Posterior cingulate gyrus (tissue), 11 donors: ENCODE results near the gene STARD10.

Source experiments
- DNase-seq, 10 donors: peaks; one replicate each; pipeline versions ENCODE4 v3.0.0 to v3.0.0-alpha.2; 2020 to 2021; ENCODE audit warnings: mixed read lengths in 3 of 10
- intact Hi-C: fragments of 100-400 bp; cut with DNase I; formaldehyde crosslinking; loops from one replicate; pipeline ENCODE4 v1.15.1; 2023

STARD10 gene

DNA sequence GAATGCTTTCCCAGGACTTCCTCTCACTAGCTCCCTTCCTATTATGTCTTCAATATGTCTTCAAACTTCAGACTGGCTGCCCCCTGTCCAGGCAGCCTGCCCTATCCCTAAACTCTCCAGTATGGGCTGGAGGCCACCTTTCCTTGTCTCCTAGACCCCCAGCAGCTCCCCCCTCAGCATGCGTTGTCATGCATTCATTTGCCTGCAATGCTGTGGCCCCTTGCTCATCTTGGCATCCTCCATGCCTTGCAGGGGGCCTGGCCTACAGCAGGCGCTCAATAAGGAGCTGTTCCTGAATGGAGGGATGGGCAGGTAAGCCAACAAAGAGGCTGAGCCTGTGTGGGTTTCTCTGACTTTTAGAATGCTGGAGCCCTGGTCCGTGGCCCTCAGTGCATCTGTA, 25.3 kb downstream of the STARD10 start:
- intact Hi-C loops = no loop called here
- DNase-seq = no peak

- DNase-seq = no peak
- intact Hi-C loops = no loop called here
Observed at GRCh38 chr11:72767203-72768062, 26.4 kb downstream of the STARD10 start.

- no peak for DNase-seq
- intact Hi-C loops = no loop called here
Observed at GRCh38 chr11:72766152-72766902, 27.5 kb downstream of the STARD10 start.

- intact Hi-C loops = no loop called here
- no peak for DNase-seq
Observed at GRCh38 chr11:72764503-72764902, 29.3 kb downstream of the STARD10 start.

DNA sequence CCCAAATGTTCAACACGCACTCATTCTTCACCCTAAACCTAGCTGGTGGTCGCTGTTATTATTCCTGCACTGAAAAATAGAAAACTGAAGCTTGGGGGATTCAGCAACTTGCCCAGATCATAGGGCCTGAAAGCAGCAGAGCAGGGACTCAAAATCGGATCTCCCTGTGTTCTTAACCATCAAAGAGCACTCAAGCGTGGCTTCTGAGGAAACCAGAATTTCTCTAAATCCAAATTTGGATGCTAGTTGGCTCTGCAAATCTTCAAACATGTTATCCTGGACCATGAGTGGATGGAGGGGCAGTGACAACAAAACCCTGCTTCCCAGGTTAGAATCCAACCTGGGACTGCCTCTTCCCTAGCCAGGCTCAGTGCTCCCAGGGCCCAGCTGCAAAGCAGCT, 30.0 kb downstream of the STARD10 start:
- intact Hi-C loops = no loop called here
- no peak for DNase-seq

GRCh38 chr11:72762641-72763304, 31.1 kb downstream of the STARD10 start:
- DNase-seq = no peak
- intact Hi-C loops = no loop called here

- intact Hi-C loops = no loop called here
- no peak for DNase-seq
Observed at GRCh38 chr11:72760539-72761405, 33.1 kb downstream of the STARD10 start.

- intact Hi-C loops = no loop called here
- no peak for DNase-seq
Observed at GRCh38 chr11:72759468-72759985, 34.3 kb downstream of the STARD10 start.

GRCh38 chr11:72758690-72759389, 35.0 kb downstream of the STARD10 start:
- intact Hi-C loops = no loop called here
- DNase-seq = no peak

- intact Hi-C loops = no loop called here
- DNase-seq = no peak
Observed at GRCh38 chr11:72758304-72758689, 35.5 kb downstream of the STARD10 start.

DNA sequence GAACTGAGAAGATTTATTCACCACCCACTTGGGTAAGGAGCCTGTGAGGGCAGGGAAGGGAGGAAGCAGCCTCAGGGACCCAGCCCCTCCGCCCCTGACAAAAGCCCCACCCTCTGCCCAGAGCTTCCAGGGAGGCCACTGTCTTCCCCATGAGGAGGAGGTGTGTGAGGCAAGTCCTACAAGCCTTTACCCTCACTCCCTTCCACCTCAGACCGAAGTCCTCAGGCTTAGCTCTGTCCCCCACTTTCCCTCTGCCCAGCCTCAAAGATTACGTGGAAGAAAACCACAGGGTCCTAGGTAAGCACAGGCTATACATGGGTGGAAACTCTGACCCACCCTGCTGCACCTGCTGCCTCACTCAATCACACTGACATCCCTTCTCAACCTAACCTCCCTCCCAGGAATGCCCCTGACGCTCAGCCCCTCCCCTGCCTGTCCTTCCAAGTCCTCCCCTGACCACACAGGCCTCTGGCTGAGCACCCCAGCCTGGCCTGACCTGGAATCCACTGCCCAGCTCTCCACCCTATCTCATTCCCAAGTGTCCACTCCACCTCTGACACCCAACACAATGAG, 38.0 kb downstream of the STARD10 start:
- intact Hi-C loops = no loop called here
- DNase-seq = no peak

GRCh38 chr11:72754544-72755155, 39.2 kb downstream of the STARD10 start:
- DNase-seq = no peak
- intact Hi-C loops = no loop called here

GRCh38 chr11:72754149-72754543, 39.7 kb downstream of the STARD10 start:
- no peak for DNase-seq

DNA sequence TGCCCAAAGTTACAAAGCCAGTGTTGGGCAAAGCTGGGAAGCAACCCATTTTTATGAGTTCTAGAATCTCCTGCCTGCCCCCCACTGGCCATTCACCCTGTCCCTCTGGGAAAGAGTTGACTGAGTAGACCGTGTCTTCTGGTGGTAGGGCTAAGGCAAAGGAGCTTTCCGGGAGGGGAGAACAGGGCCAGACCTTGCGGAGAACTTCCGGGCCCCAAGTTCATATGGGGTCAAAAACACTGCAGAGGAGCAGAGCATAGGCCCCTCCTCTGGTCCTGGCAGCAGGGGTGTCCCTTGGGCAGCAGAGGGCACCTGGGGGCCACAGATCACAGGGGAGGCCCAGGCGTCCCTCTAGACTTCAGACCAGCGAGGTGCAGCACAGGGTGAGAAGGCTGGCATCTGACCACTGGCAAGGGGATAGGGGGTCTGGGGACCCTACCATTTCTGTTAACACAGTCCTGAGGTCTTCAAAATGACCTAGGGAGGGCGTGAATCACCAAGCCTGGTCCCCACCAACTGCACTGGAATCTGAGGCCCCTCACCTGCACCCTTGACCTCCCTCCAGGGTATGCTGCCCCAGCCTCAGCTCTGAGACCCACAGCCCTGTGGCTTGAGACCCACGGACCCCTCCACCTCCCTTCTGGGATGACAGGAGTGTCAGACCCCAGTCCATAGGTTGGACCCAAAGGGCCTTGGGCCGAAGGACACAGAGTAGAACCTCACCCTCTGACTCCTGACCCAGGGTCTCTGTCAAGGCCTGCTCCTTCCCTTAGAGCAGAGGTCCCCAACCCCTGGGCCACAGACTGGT, 40.3 kb downstream of the STARD10 start:
- peak in 2 of 10 donors; percentile 46 to 91 for DNase-seq

More at GRCh38 chr11:72754149-72754543, 39.7 kb downstream of the STARD10 start:
- intact Hi-C loops = no loop called here

DNA sequence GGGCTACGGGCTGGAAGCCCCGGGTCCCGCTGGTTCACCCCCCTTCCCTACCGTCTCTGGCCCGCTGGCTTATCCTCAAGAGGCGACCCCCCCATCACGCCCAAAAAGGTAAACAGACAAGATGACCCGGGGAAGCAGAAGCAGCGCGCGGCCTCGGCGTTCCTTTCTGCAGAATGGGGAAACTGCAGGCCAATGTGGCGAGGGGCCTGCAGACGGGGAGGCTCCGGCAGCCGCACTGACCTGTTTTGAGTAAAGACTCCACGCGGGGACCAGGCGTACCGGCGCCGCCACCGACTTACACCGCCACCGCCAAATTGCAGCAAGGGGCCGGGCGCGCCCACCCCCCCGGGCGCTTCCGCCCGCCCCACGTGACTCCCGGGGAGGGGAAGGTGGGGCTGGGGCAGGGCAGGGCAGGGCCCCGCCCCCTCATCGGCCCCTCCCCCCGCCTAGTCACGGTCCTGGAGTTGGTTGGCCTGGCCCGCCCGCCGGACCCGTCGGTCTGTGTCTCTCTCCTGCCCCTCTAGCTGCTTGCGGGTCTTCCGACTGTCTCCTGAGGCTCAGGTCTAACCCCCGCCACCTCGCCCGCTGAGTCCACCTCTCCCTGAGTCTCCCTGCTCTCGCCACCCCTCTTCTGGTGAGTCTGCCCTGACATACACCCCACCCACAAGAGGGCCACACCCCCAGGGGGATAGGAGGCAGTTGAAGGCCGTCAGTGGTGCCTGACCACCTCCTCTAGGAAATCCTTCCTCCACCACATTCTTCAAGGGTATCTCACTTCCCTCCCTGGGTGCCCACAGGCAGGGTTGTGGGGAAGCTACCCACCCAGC, 41.5 kb downstream of the STARD10 start, which contains the start of gene ARAP1:
ARAP1 (minus strand) TSS at position 321 of the 827 bp plus-strand sequence. CDS start 25,280 bp downstream, outside the sequence.
- intact Hi-C loops = no loop called here
- DNase-seq = peak in 9 of 10 donors; percentile 36 to 92 (median 62)

More for the DNA sequence above, 40.3 kb downstream of the STARD10 start:
- intact Hi-C loops = no loop called here
